ENCODE measurements around the gene SHOX.

The SHOX gene

GRCh38 chrX:680062-680461 lies 49.5 kb downstream of the SHOX start:
- no peak for DNase-seq (ENCODE audit: low read depth)
- TF ChIP-seq, protein P1, sequence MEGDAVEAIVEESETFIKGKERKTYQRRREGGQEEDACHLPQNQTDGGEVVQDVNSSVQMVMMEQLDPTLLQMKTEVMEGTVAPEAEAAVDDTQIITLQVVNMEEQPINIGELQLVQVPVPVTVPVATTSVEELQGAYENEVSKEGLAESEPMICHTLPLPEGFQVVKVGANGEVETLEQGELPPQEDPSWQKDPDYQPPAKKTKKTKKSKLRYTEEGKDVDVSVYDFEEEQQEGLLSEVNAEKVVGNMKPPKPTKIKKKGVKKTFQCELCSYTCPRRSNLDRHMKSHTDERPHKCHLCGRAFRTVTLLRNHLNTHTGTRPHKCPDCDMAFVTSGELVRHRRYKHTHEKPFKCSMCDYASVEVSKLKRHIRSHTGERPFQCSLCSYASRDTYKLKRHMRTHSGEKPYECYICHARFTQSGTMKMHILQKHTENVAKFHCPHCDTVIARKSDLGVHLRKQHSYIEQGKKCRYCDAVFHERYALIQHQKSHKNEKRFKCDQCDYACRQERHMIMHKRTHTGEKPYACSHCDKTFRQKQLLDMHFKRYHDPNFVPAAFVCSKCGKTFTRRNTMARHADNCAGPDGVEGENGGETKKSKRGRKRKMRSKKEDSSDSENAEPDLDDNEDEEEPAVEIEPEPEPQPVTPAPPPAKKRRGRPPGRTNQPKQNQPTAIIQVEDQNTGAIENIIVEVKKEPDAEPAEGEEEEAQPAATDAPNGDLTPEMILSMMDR (IDR thresholded peaks at IDR 0.05; ENCODE audit: control insufficient read depth, insufficient read depth, low read depth, low read length, missing control alignments), result no peak
- no peak overlapping the region for H3K4me3 ChIP-seq (ENCODE audit: control insufficient read depth, low read depth, low read length)

DNA sequence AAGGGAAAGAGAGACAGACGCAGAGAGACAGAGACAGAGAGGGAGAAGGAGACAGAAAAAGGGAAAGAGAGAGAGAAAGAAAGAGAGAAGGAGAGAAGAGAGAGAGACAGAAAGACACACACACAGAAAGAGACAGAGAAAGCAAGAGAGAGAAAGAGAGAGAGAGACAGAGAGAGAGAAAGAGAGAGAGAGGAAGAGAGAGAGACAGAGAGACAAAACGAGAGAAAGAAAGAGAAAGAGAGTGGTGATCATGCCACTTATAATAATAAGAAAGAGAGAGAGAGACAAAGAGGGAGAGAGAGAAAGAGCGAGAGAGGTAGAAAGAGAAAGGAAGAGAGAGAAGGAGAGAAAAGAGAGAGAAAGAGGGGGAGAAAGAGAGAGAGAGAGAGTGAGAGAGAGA lies 51.4 kb downstream of the SHOX start:
- TF ChIP-seq, protein P1 (IDR thresholded peaks at IDR 0.05; ENCODE audit: control insufficient read depth, insufficient read depth, low read depth, low read length, missing control alignments), result no peak
- H3K4me3 ChIP-seq (ENCODE audit: control insufficient read depth, low read depth, low read length), result no peak overlapping the region
- no peak for DNase-seq (ENCODE audit: low read depth)

- H3K4me3 ChIP-seq (ENCODE audit: control insufficient read depth, low read depth, low read length), result no peak overlapping the region
- TF ChIP-seq, protein P1 (IDR thresholded peaks at IDR 0.05; ENCODE audit: control insufficient read depth, insufficient read depth, low read depth, low read length, missing control alignments), result no peak
- DNase-seq (ENCODE audit: low read depth), result no peak
Observed at GRCh38 chrX:682892-683291, 52.3 kb downstream of the SHOX start.

DNA sequence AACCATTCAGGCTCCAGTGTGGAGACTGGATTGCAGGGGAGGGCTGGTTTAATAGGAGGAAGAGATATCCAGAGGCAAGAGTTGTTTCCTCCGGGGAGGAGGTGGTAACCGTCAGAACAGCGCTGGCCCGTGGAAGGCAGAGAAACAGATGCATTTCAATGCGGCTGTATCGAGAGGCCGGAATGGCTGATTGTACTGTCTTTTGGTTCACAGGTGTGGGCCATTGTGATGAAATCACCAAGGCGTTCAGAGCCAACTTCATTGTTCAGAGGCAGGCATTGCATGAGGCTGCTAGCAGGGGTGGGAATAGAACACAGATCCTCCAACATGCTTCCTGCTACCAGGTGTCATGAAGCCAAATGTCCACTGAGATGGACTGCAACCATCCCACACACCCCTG lies 53.0 kb downstream of the SHOX start:
- TF ChIP-seq, protein P1 (IDR thresholded peaks at IDR 0.05; ENCODE audit: control insufficient read depth, insufficient read depth, low read depth, low read length, missing control alignments), result no peak
- no peak for DNase-seq (ENCODE audit: low read depth)
- H3K4me3 ChIP-seq (ENCODE audit: control insufficient read depth, low read depth, low read length), result no peak overlapping the region

GRCh38 chrX:685120-686032 lies 54.8 kb downstream of the SHOX start:
- DNase-seq (ENCODE audit: low read depth), result no peak
- TF ChIP-seq, protein P1 (IDR thresholded peaks at IDR 0.05; ENCODE audit: control insufficient read depth, insufficient read depth, low read depth, low read length, missing control alignments), result no peak
- no peak overlapping the region for H3K4me3 ChIP-seq (ENCODE audit: control insufficient read depth, low read depth, low read length)

- H3K4me3 ChIP-seq (ENCODE audit: control insufficient read depth, low read depth, low read length), result no peak overlapping the region
- TF ChIP-seq, protein P1 (IDR thresholded peaks at IDR 0.05; ENCODE audit: control insufficient read depth, insufficient read depth, low read depth, low read length, missing control alignments), result no peak
- DNase-seq (ENCODE audit: low read depth), result no peak
Observed at GRCh38 chrX:689983-690382, 59.4 kb downstream of the SHOX start.
